ENCODE measurements around the gene ZNF236. TPM values are rescaled to one million over a fixed set of nuclear protein-coding genes. Genes with fewer than 3 reads are reported as not detected.

Gene ZNF236
- total RNA-seq, 2 donors from 2014 or later: 8.3 to 29.0 TPM

- TF ChIP-seq POLR2A (IDR thresholded peaks at IDR 0.05): no peak
- TF ChIP-seq CTCF (IDR thresholded peaks at IDR 0.05): no peak
- TF ChIP-seq POLR2AphosphoS5 (IDR thresholded peaks at IDR 0.05): no peak
- WGBS: 91% methylated on average over 5 of the region's 5 CpGs
- DNase-seq (ENCODE audit: low spot score): no peak
- Histone ChIP-seq H3K4me1 (replicated peaks) (no peaks in the 10 kb centered on the region), H3K27me3 (replicated peaks; ENCODE audit: insufficient read depth) (no peaks in the 10 kb centered on the region), H3K4me3 (no peak overlapping the region), H3K36me3 (peaks cover under 1 to 4% of the 10 kb centered on the region in 2 donors), H3K9me3 (no peaks in the 10 kb centered on the region), H3K27ac (no peak overlapping the region)
- intact Hi-C loops (cut with DNase I): no loop called here
Measured at GRCh38 chr18:76920974-76921373, 98.6 kb downstream of the ZNF236 start.

GRCh38 chr18:76922107-76922506 is 99.8 kb downstream of the ZNF236 start:
- 25% methylated on average over 10 of the region's 10 CpGs for WGBS
- intact Hi-C loops (cut with DNase I): no loop called here
- H3K27ac ChIP-seq: no peak overlapping the region
- H3K36me3 ChIP-seq: peaks cover 0 to 4% of the 10 kb centered on the region in 2 donors
- no peaks in the 10 kb centered on the region for H3K4me1 ChIP-seq (replicated peaks)
- H3K4me3 ChIP-seq: no peak overlapping the region
- peak; percentile 57 for DNase-seq (ENCODE audit: low spot score)
- peak; percentile 41 for TF ChIP-seq POLR2AphosphoS5 (IDR thresholded peaks at IDR 0.05)
- TF ChIP-seq CTCF (IDR thresholded peaks at IDR 0.05): peak in 3 of 4 experiments; percentile 62 to 74 (median 65)
- TF ChIP-seq POLR2A (IDR thresholded peaks at IDR 0.05): no peak
- H3K27me3 ChIP-seq (replicated peaks; ENCODE audit: insufficient read depth): no peaks in the 10 kb centered on the region
- no peaks in the 10 kb centered on the region for H3K9me3 ChIP-seq

DNA sequence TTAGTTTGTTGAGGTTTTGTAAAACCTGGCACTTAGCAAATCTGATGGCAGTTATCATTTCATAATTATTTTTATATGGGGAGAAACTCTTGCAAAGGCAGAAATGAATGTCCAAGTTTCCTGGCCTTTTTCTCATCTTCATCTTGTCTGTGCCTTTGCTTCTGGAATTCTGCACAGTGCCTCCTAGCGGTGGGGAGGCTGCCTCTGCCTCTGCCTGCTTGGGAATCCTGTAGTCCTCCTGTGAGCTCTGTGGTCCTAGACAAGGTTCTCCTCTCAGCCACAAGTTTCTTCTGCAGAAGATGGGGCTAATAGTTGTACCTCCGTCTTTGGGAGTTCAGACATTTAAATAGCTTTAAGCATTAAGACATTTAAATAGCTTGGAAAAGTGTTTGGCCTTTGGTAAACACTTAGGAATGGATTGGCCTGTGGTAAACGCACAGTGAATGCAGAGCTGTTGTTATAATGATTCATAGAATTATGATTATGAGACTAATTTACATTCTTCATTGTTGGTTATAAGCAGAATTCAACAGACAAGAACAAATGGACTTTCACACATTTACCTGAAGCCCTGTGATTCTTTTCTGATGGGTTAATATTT is 101.2 kb downstream of the ZNF236 start:
- H3K36me3 ChIP-seq: peaks cover 0 to under 1% of the 10 kb centered on the region in 2 donors
- H3K4me3 ChIP-seq: no peak overlapping the region
- intact Hi-C loops (cut with DNase I): no loop called here
- no peaks in the 10 kb centered on the region for H3K27me3 ChIP-seq (replicated peaks; ENCODE audit: insufficient read depth)
- no peaks in the 10 kb centered on the region for H3K9me3 ChIP-seq
- no peak overlapping the region for H3K27ac ChIP-seq
- no peaks in the 10 kb centered on the region for H3K4me1 ChIP-seq (replicated peaks)
- TF ChIP-seq CTCF (IDR thresholded peaks at IDR 0.05): peak in 1 of 4 experiments; percentile 13
- no peak for TF ChIP-seq POLR2AphosphoS5 (IDR thresholded peaks at IDR 0.05)
- no peak for TF ChIP-seq POLR2A (IDR thresholded peaks at IDR 0.05)
- no peak for DNase-seq (ENCODE audit: low spot score)
- whole genome bisulfite sequencing: 62% methylated on average over 3 of the region's 3 CpGs

GRCh38 chr18:76925501-76925900 is 103.1 kb downstream of the ZNF236 start:
- H3K27me3 ChIP-seq (replicated peaks; ENCODE audit: insufficient read depth): no peaks in the 10 kb centered on the region
- DNase-seq (ENCODE audit: low spot score): no peak
- H3K4me1 ChIP-seq (replicated peaks): no peaks in the 10 kb centered on the region
- no peak overlapping the region for H3K27ac ChIP-seq
- intact Hi-C loops (cut with DNase I): loop anchor here (5.0 kb wide), 1 partner anchor 57 kb away; no protein-coding TSS in a partner anchor
- H3K36me3 ChIP-seq: peaks cover 0 to 2% of the 10 kb centered on the region in 2 donors
- 88% methylated on average over 8 of the region's 8 CpGs for WGBS
- H3K9me3 ChIP-seq: no peaks in the 10 kb centered on the region
- no peak overlapping the region for H3K4me3 ChIP-seq
- TF ChIP-seq POLR2AphosphoS5 (IDR thresholded peaks at IDR 0.05) (no peak), CTCF (IDR thresholded peaks at IDR 0.05) (no peak), POLR2A (IDR thresholded peaks at IDR 0.05) (no peak)

DNA sequence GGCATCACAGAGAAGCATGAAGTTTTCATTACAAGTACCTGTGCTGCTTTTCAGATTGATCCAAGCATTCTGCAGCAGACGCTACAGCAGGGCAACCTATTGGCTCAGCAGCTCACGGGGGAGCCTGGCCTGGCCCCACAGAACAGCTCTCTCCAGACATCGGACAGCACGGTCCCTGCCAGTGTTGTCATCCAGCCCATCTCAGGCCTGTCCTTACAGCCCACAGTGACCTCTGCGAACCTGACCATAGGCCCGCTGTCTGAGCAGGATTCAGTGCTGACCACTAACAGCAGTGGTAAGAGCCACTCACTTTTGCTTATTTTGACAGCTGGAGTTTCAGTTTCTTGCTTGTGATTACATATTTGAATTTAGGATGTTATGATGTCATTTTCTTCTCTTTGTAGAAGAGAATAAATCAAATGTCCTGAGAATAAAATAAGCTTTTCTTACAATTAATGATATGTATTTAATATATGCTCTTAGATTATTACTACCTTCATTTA is 104.9 kb downstream of the ZNF236 start:
- TF ChIP-seq CTCF (IDR thresholded peaks at IDR 0.05) (no peak), POLR2A (IDR thresholded peaks at IDR 0.05) (no peak), POLR2AphosphoS5 (IDR thresholded peaks at IDR 0.05) (no peak)
- Histone ChIP-seq H3K4me1 (replicated peaks) (no peaks in the 10 kb centered on the region), H3K27ac (no peak overlapping the region), H3K4me3 (no peak overlapping the region), H3K36me3 (peaks cover 0 to 4% of the 10 kb centered on the region in 2 donors), H3K9me3 (no peaks in the 10 kb centered on the region), H3K27me3 (replicated peaks; ENCODE audit: insufficient read depth) (no peaks in the 10 kb centered on the region)
- no peak for DNase-seq (ENCODE audit: low spot score)
- WGBS: 83% methylated on average over 6 of the region's 6 CpGs
- intact Hi-C loops (cut with DNase I): loop anchor here (5.0 kb wide), 1 partner anchor 55 kb away; no protein-coding TSS in a partner anchor
